Measurements from ENCODE around the gene FSTL4. TPM values are rescaled to one million over a fixed set of nuclear protein-coding genes. Genes with fewer than 3 reads are reported as not detected.

FSTL4 gene
- total RNA-seq, 4 donors from 2014 or later: 0.27 to 1.6 (median 0.35) TPM; not detected in 1

GRCh38 chr5:133534566-133534965 is 77.8 kb downstream of the FSTL4 start:
- no peak for DNase-seq
- Histone ChIP-seq H3K36me3 (no peaks in the 10 kb centered on the region), H3K4me1 (no peaks in the 10 kb centered on the region), H3K27ac (no peak overlapping the region), H3K4me3 (no peak overlapping the region), H3K9me3 (no peaks in the 10 kb centered on the region), H3K27me3 (no peaks in the 10 kb centered on the region)
- TF ChIP-seq, protein P1, sequence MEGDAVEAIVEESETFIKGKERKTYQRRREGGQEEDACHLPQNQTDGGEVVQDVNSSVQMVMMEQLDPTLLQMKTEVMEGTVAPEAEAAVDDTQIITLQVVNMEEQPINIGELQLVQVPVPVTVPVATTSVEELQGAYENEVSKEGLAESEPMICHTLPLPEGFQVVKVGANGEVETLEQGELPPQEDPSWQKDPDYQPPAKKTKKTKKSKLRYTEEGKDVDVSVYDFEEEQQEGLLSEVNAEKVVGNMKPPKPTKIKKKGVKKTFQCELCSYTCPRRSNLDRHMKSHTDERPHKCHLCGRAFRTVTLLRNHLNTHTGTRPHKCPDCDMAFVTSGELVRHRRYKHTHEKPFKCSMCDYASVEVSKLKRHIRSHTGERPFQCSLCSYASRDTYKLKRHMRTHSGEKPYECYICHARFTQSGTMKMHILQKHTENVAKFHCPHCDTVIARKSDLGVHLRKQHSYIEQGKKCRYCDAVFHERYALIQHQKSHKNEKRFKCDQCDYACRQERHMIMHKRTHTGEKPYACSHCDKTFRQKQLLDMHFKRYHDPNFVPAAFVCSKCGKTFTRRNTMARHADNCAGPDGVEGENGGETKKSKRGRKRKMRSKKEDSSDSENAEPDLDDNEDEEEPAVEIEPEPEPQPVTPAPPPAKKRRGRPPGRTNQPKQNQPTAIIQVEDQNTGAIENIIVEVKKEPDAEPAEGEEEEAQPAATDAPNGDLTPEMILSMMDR (IDR thresholded peaks at IDR 0.05): no peak
- no peak for TF ChIP-seq POLR2A (IDR thresholded peaks at IDR 0.05)

GRCh38 chr5:133533541-133533940 is 78.8 kb downstream of the FSTL4 start:
- no peak for DNase-seq

GRCh38 chr5:133531594-133531993 is 80.7 kb downstream of the FSTL4 start:
- Histone ChIP-seq H3K36me3 (no peaks in the 10 kb centered on the region), H3K27me3 (no peaks in the 10 kb centered on the region), H3K27ac (no peak overlapping the region), H3K4me1 (no peaks in the 10 kb centered on the region), H3K4me3 (no peak overlapping the region), H3K9me3 (no peaks in the 10 kb centered on the region)
- no peak for DNase-seq
- no peak for TF ChIP-seq POLR2A (IDR thresholded peaks at IDR 0.05)
- TF ChIP-seq, protein P1 (IDR thresholded peaks at IDR 0.05): no peak

More at GRCh38 chr5:133533541-133533940, 78.8 kb downstream of the FSTL4 start:
- no peak overlapping the region for H3K27ac ChIP-seq
- no peak for TF ChIP-seq POLR2A (IDR thresholded peaks at IDR 0.05)
- TF ChIP-seq, protein P1 (IDR thresholded peaks at IDR 0.05): no peak
- H3K9me3 ChIP-seq: no peaks in the 10 kb centered on the region
- no peaks in the 10 kb centered on the region for H3K36me3 ChIP-seq
- no peaks in the 10 kb centered on the region for H3K27me3 ChIP-seq
- H3K4me3 ChIP-seq: no peak overlapping the region
- no peaks in the 10 kb centered on the region for H3K4me1 ChIP-seq

DNA sequence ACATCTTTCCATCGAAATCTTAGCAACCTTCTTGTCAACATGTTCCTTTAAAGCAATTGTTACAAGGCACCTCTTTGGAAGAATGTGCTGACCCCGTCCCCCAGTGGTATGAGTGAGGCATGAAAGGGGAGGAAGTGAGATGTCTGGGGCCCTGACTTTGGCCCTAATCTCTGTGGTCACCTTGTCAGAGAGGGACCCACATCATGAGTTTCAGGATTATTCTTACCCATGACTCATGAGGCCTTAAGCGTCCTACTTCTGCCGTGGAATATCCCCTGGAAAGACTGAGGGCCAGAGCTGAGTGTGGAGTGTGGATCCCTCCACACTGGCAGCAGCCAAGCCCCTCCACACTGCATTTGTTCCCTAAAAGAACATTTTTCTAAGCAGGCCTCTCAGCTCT is 81.2 kb downstream of the FSTL4 start:
- no peak for TF ChIP-seq POLR2A (IDR thresholded peaks at IDR 0.05)
- TF ChIP-seq, protein P1 (IDR thresholded peaks at IDR 0.05): no peak

GRCh38 chr5:133530270-133530669 is 82.1 kb downstream of the FSTL4 start:
- Histone ChIP-seq H3K27ac (no peak overlapping the region), H3K9me3 (no peaks in the 10 kb centered on the region), H3K4me1 (no peaks in the 10 kb centered on the region), H3K27me3 (no peaks in the 10 kb centered on the region), H3K4me3 (no peak overlapping the region), H3K36me3 (no peaks in the 10 kb centered on the region)
- no peak for DNase-seq
- TF ChIP-seq POLR2A (IDR thresholded peaks at IDR 0.05): no peak
- TF ChIP-seq, protein P1 (IDR thresholded peaks at IDR 0.05): no peak

More for the DNA sequence above, 81.2 kb downstream of the FSTL4 start:
- DNase-seq: no peak
- Histone ChIP-seq H3K27me3 (no peaks in the 10 kb centered on the region), H3K9me3 (no peaks in the 10 kb centered on the region), H3K36me3 (no peaks in the 10 kb centered on the region), H3K4me1 (no peaks in the 10 kb centered on the region), H3K4me3 (no peak overlapping the region), H3K27ac (no peak overlapping the region)

DNA sequence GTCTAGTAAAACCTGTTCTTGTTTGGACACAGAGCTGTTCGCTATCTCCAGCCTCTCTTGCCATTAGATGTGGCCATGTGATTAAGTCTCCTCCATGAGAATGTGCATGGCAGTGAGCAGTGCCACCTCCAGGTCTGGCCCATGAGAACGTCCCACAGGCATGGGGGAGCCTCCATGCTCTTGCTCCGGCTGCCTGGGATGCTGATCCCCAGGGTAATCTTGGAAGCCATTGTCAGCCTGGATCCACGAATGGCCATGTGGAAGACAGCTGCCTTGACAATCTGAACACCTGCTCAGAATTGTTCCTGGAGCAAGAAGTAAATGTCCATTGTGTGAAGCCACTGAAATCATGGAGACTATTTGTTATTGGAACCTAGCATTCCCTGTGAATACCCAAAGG is 83.5 kb downstream of the FSTL4 start:
- no peak for DNase-seq
- Histone ChIP-seq H3K27me3 (no peaks in the 10 kb centered on the region), H3K9me3 (no peaks in the 10 kb centered on the region), H3K4me1 (no peaks in the 10 kb centered on the region), H3K4me3 (no peak overlapping the region), H3K36me3 (no peaks in the 10 kb centered on the region), H3K27ac (no peak overlapping the region)
- TF ChIP-seq, protein P1 (IDR thresholded peaks at IDR 0.05): no peak
- no peak for TF ChIP-seq POLR2A (IDR thresholded peaks at IDR 0.05)

Measured in Peyer's patch (tissue), 4 donors.